ENCODE measurements around the gene TSPAN17.

GRCh38 chr5:176693477-176693851 lies 46.2 kb downstream of the TSPAN17 start:
- TF ChIP-seq POLR2A (IDR thresholded peaks at IDR 0.05; ENCODE audit: low read length) = no peak
- no peak for TF ChIP-seq GATA1 (IDR thresholded peaks at IDR 0.05; ENCODE audit: low read depth, low read length)
